K562 (cell line): ENCODE results near the gene SESN3. TPM values are rescaled to one million over a fixed set of nuclear protein-coding genes. Genes with fewer than 3 reads are reported as not detected.
"Not testable (repeated sequence)": the region's sequence is repeated elsewhere in the genome, so short reads cannot be mapped to it uniquely, and the experiment has no call there.

ENCODE experiments used
- ATAC-seq: fragments of 200-7000 bp; cut with Tn5 transposase; 3 replicates; pipeline ENCODE4 v1.9.1; 2020; ENCODE audit warnings: moderate library complexity
- BruUV-seq: library from RNA; stranded (reverse); fragments of 400-500 nt; replicated peaks from 2 replicates; lab custom pipeline; 2021; lab: Mats Ljungman, UMichigan
- CTCF ChIA-PET: fragments of 300-600 bp; formaldehyde crosslinking; extraction: SDS; loops from one replicate; lab custom pipeline; 2021; ENCODE audit warnings: low intra/inter-chr PET ratio; lab: Yijun Ruan, JAX
- POLR2A ChIA-PET: fragments of 300-600, 350-650 bp; sonication (Branson Sonifier 250); formaldehyde crosslinking; extraction: SDS; loops from one replicate; lab custom pipeline; 2021; ENCODE audit warnings: antibody characterized with exemption, inconsistent platforms; lab: Yijun Ruan, JAX
- DNase-seq, 4 experiments: peaks; one replicate each; pipeline versions ENCODE4 v3.0.0 to v3.0.0-alpha.2; 2011 to 2018; ENCODE audit warnings: low spot score in 3 of 4, mixed read lengths in 3 of 4; ENCODE audit errors: extremely low read depth in 1 of 4
- FAIRE-seq: peaks from 2 replicates; lab custom pipeline; 2011; peaks lifted over from hg19 to GRCh38; lab: Jason Lieb, UNC
- H2AFZ ChIP-seq: 2 replicates; pipeline ENCODE4 v1.6.0; 2011; ENCODE audit warnings: low read depth, low read length, control low read depth, inconsistent platforms
- H3K27ac ChIP-seq: fragments of 200-600 bp; 3 replicates; pipeline ENCODE4 v1.8.0; 2011; ENCODE audit warnings: low read depth, mild to moderate bottlenecking, control low read depth, inconsistent platforms, low read length, moderate library complexity, mixed read lengths; ENCODE audit errors: extremely low read depth
- H3K27me3 ChIP-seq, 2 experiments: fragments of 300-600 bp in 1 of 2; 2 replicates in 1 of 2; 3 replicates in 1 of 2; pipeline versions ENCODE4 v1.6.0 to v1.8.0; 2011; ENCODE audit warnings: inconsistent platforms in 2 of 2, low read length in 2 of 2, mild to moderate bottlenecking in 1 of 2, mixed read lengths in 1 of 2, moderate library complexity in 1 of 2; ENCODE audit not compliant: control insufficient read depth in 2 of 2, insufficient read depth in 2 of 2
- H3K36me3 ChIP-seq: fragments of 300-600 bp; 3 replicates; pipeline ENCODE4 v1.8.0; 2011; ENCODE audit warnings: mild to moderate bottlenecking, low read length, inconsistent platforms; ENCODE audit not compliant: control insufficient read depth, insufficient read depth
- H3K4me1 ChIP-seq, 2 experiments: fragments of 200-600 bp in 1 of 2; replicated peaks in 1 of 2; 2 replicates in 1 of 2; 3 replicates in 1 of 2; pipeline versions ENCODE4 v1.5.1 to v1.8.0; 2011; ENCODE audit warnings: inconsistent platforms in 2 of 2, low read length in 2 of 2, mild to moderate bottlenecking in 1 of 2, mixed read lengths in 1 of 2, moderate library complexity in 1 of 2; ENCODE audit not compliant: control insufficient read depth in 2 of 2, insufficient read depth in 2 of 2
- H3K4me2 ChIP-seq: 2 replicates; pipeline ENCODE4 v1.6.1; 2011; ENCODE audit warnings: low read length, control low read depth, inconsistent platforms, mixed read lengths; ENCODE audit not compliant: insufficient read depth
- H3K4me3 ChIP-seq: fragments of 200-600 bp; sonication (generic), shearing (Covaris generic); 2 replicates; pipeline ENCODE4 v1.5.1; 2016; ENCODE audit warnings: control low read depth, inconsistent platforms
- H3K79me2 ChIP-seq: fragments of 200-600 bp; 3 replicates; pipeline ENCODE4 v1.8.0; 2011; ENCODE audit warnings: low read length, inconsistent platforms; ENCODE audit not compliant: control insufficient read depth, insufficient read depth
- H3K9ac ChIP-seq, 2 experiments: 2 replicates each; pipeline versions ENCODE4 v1.6.0 to v1.6.1; 2011; ENCODE audit warnings: low read depth in 2 of 2, low read length in 2 of 2, control low read depth in 1 of 2, inconsistent platforms in 1 of 2, mild to moderate bottlenecking in 1 of 2, mixed read lengths in 1 of 2; ENCODE audit not compliant: insufficient read depth in 1 of 2
- H3K9me1 ChIP-seq: one replicate; pipeline ENCODE4 v1.6.0; 2011; ENCODE audit warnings: inconsistent platforms, mild to moderate bottlenecking, low read length, moderate library complexity; ENCODE audit not compliant: control insufficient read depth, insufficient read depth
- H3K9me3 ChIP-seq: replicated peaks from 2 replicates; pipeline ENCODE4 v1.5.1; 2011; ENCODE audit warnings: low read depth, low read length, inconsistent platforms; ENCODE audit not compliant: control insufficient read depth, insufficient read depth
- H4K20me1 ChIP-seq: replicated peaks from 2 replicates; pipeline ENCODE4 v1.6.1; 2011; ENCODE audit warnings: low read length, inconsistent platforms, mixed read lengths; ENCODE audit not compliant: control insufficient read depth, insufficient read depth
- BMI1 ChIP-seq: fragments of 150-350 bp; IDR thresholded peaks from 2 replicates; pipeline ENCODE4 v1.6.1; 2014; ENCODE audit warnings: low read length
- CBX2 ChIP-seq: fragments of 200-600 bp; sonication (generic); IDR thresholded peaks from one replicate; pipeline ENCODE4 v1.6.1; 2012; ENCODE audit warnings: mild to moderate bottlenecking, low read length, inconsistent platforms; ENCODE audit not compliant: insufficient read depth, poor library complexity, severe bottlenecking
- CEBPG ChIP-seq, 3 experiments: fragments of 200-800 bp in 1 of 3; sonication (Bioruptor generic) in 1 of 3; sonication (generic) in 1 of 3; formaldehyde crosslinking in 1 of 3; IDR thresholded peaks in 2 of 3; conservative IDR thresholded peaks in 1 of 3; 2 replicates each; pipeline versions ENCODE4 v1.6.1 to v1.8.0; 2016 to 2022; ENCODE audit warnings: missing compliant biosample characterization in 2 of 3, missing genetic modification characterization in 2 of 3, mild to moderate bottlenecking in 1 of 3, missing genetic modification reagents in 1 of 3
- DPF2 ChIP-seq: fragments of 450-650 bp; IDR thresholded peaks from 2 replicates; pipeline ENCODE4 v1.6.1; 2016
- POLR2H ChIP-seq: IDR thresholded peaks from 2 replicates; pipeline ENCODE4 v1.6.1; 2016; ENCODE audit warnings: missing genetic modification characterization, low read depth, mild to moderate bottlenecking, control low read depth, missing compliant biosample characterization, moderate library complexity
- RBM17 ChIP-seq: fragments of 200-400 bp; formaldehyde crosslinking; IDR thresholded peaks from 2 replicates; pipeline ENCODE4 v1.6.1; 2017; ENCODE audit warnings: low read depth, mild to moderate bottlenecking, low read length, borderline replicate concordance
- SREBF2 ChIP-seq: sonication (generic); formaldehyde crosslinking; IDR thresholded peaks from 2 replicates; pipeline ENCODE4 v1.4.0; 2020; ENCODE audit warnings: mild to moderate bottlenecking, missing genetic modification reagents
- UBTF ChIP-seq, 2 experiments: IDR thresholded peaks; 2 replicates each; pipeline ENCODE4 v1.6.1; 2012; ENCODE audit warnings: improper control_type of control experiment in 2 of 2, low read depth in 2 of 2, low read length in 2 of 2, borderline replicate concordance in 1 of 2
- ZNF146 ChIP-seq: IDR thresholded peaks from one replicate; pipeline ENCODE4 v1.6.1; 2018; ENCODE audit warnings: missing compliant biosample characterization; ENCODE audit not compliant: unreplicated experiment
- WGBS: fragments of 100-300 bp; shearing (Covaris generic); methylation state at CpG from one replicate; pipeline ENCODE4 v1.1.6; 2016; ENCODE audit warnings: low coverage, mixed read lengths; ENCODE audit not compliant: insufficient coverage; ENCODE audit errors: missing lambda C conversion rate; 5-methylcytosine and 5-hydroxymethylcytosine counted together
- in situ Hi-C: fragments of 300-500 bp; cut with MboI; formaldehyde crosslinking; loops from 4 replicates; pipeline ENCODE4 v1.15.0; 2018; ENCODE audit warnings: inconsistent platforms, mixed read lengths
- intact Hi-C: fragments of 100-400 bp; cut with micrococcal nuclease; formaldehyde crosslinking; loops from 2 replicates; pipeline ENCODE4 v1.14.2; 2022
- polyA plus RNA-seq, 8 experiments: library from polyadenylated mRNA; depleted of rRNA in 4 of 8; stranded (reverse) in 5 of 8; unstranded in 3 of 8; fragments of >200 nt; fragmentation: Nextera tagmentation in 2 of 8; fragmentation: Illumina TruSeq in 1 of 8; extraction: Ambion mirVana in 2 of 8; extraction: Trizol in 1 of 8; gene quantifications; 2 replicates each; pipeline versions ENCODE4 v1.2.1 to v1.2.3, GENCODE V29; 2011 to 2014; ENCODE audit warnings: inconsistent platforms in 1 of 8, missing spikeins in 1 of 8
- total RNA-seq, 7 experiments: library from RNA; depleted of rRNA in 6 of 7; stranded (reverse); fragments of >200 nt in 6 of 7; fragmentation: Illumina TruSeq in 2 of 7; extraction: Trizol in 2 of 7; gene quantifications; 2 replicates each; pipeline versions ENCODE4 v1.2.1 to v1.2.3, GENCODE V29; 2011 to 2021; ENCODE audit warnings: low replicate concordance in 1 of 7

The SESN3 gene
- total and polyA plus RNA-seq, 9 of the 15 experiments (the other 6 are each of a cell fraction or from before 2014, with no cell fraction given): 0.44 to 2.6 (median 1.5) TPM

GRCh38 chr11:95273618-95274017 is 42.6 kb upstream of the SESN3 start:
- H3K27ac ChIP-seq, H3K36me3 ChIP-seq, FAIRE-seq, H3K4me2 ChIP-seq, H2AFZ ChIP-seq, H3K79me2 ChIP-seq, BruUV-seq, H3K9ac ChIP-seq, H3K9me1 ChIP-seq, POLR2A ChIA-PET, H3K27me3 ChIP-seq, ATAC-seq, in situ Hi-C loops: not testable (repeated sequence)
- 4% methylated on average over 5 of the region's 5 CpGs for WGBS
- peak; percentile 57 for TF ChIP-seq ZNF146 (CRISPR knock-in tag)
- TF ChIP-seq, all 486 proteins: peak for 1; not testable (repeated sequence) for 485
- H3K4me1 ChIP-seq, H3K9me3 ChIP-seq, DNase-seq, CTCF ChIA-PET, intact Hi-C loops, H4K20me1 ChIP-seq, H3K4me3 ChIP-seq: not testable (repeated sequence)

DNA sequence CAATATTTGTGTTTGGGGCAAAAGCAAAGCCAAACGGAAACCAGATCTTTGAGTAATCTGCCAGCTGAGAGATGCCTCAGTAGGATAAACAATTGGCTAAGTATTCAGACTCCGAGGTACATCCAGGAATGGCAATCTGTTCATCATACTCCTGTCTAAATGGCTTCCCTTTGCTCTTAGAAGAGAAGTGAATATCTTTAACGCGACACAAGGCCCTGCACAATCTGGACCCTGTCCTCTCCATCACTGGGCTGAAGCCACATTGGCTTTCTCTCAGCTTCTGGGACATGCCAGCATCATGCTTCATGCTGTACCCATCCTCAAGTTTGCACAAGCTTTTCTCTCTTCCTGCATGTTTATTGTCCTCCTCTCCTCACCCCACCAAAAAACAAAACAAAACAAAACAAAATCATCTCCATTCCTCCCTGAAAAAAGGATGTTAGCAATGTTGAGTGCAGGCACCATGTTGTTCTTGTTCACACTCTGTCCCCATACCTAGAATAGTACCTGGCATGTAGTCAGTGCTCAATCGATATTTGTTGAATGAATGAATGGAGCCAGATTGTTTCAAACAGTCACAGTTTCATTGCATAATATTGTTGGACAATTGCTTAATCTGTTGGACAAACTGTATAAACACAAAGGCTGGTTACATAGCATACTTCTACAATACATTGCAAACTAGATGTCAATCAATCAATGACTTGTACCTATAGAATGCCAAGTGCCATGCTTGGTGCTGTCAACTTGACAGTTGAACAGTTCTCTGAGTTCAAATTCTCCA is 38.2 kb upstream of the SESN3 start:
- in situ Hi-C loops (no loop called here), intact Hi-C loops (no loop called here)
- no peaks in the 10 kb centered on the region for H3K9me3 ChIP-seq
- TF ChIP-seq RBM17 (no peak), CBX2 (no peak), BMI1 (no peak), POLR2H (tag) (no peak), SREBF2 (no peak), CEBPG (CRISPR knock-in tag; IDR thresholded peaks at IDR 0.05) (no peak), CEBPG (tag; conservative IDR thresholded peaks at IDR 0.05 in 1 of 2, IDR thresholded peaks at IDR 0.05 in 1 of 2) (peak; percentile 51 to 66; a peak in 3 of 4 replicates), DPF2 (no peak), UBTF (IDR thresholded peaks at IDR 0.05; ENCODE audit: borderline replicate concordance in 1 of 2, low read depth in 2 of 2, low read length in 2 of 2) (no peak)

More for the DNA sequence above, 38.2 kb upstream of the SESN3 start:
- Histone ChIP-seq H3K4me3 (no peak overlapping the region), H3K36me3 (no peaks in the 10 kb centered on the region), H3K4me1 (no peaks in the 10 kb centered on the region), H3K79me2 (no peaks in the 10 kb centered on the region), H4K20me1 (no peaks in the 10 kb centered on the region), H3K27ac (no peak overlapping the region), H3K27me3 (no peaks in the 10 kb centered on the region), H3K9ac (no peak overlapping the region), H3K9me1 (no peaks in the 10 kb centered on the region), H3K4me2 (no peak overlapping the region), H2AFZ (no peak overlapping the region)
- FAIRE-seq (no peak), DNase-seq (no peak), ATAC-seq (no peak)
- POLR2A ChIA-PET: no interaction called here
- CTCF ChIA-PET: no interaction called here
- BruUV-seq: no TSS peak
- WGBS: 2% methylated on average over 5 of the region's 5 CpGs
